ENCODE measurements around the gene VSIG10L. TPM values are rescaled to one million over a fixed set of nuclear protein-coding genes. Genes with fewer than 3 reads are reported as not detected.

VSIG10L gene
- total RNA-seq, 1 experiment from 2014 or later, result 1.2 TPM

DNA sequence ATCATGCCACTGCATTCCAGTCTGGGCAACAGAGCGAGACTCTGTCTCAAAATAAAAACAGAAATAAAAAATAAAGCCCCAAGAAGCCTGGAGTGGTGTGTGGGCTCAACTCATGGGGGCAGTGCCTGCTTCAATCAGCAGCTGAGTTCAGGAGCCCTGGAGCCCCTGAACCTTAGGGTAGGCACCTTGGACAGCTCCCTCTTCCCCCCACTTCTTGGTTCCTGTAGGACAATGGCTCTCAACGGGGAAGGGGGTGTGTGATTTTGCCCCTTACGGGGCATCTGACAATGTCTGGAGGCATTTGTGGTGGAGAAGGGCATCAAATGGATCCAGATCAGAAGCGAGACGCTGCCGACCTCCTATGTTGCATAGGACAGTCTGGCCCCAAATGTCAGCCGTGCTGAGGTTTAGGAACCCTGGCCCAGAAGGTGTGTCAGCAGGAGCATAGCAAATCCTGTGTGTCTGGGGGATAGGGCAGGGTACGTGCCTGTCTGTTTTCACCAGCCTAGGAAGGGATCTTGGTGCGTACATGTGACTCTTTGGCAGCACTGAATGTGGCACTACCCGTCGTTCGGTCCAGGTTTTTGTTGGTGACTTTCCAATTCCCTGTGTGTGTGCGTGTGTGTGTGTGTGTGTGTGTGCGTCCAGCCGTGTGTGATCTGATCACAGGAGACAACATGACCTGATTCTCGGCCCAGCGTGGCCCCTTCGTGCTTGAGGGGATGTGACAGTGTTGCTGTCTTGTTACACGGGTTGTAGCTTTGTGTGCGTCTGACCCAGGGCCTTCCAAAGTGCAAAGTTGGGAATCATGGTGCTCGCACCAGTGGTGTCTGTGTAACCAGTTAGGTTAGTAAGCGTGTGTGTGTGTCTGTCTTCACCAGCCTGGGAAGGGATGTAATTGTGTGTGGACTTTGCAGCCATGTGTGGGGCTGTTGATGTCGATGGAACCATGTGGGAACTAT lies 23.0 kb downstream of the VSIG10L start:
- DNase-seq (ENCODE audit: low read depth), result no peak

DNA sequence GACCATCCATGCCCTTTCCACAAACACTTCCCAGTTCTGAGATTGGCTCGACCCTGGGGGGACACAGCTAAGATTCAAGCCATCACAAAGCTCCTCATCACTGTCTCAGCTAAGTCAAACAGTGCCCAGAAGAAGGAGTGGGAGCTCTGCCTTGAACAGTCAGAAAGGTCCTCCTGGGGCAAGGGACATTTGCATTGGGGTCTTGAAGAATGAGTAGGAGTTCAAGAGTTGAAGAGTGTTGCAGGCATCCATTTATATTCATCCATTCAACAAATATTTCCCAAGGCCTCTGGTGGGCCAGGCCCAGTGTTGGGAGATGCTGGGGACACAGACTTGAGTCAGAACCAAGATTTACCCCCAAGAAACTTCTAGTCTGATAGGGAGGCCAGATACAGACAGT lies 24.0 kb downstream of the VSIG10L start:
- no peak for DNase-seq (ENCODE audit: low read depth)

DNA sequence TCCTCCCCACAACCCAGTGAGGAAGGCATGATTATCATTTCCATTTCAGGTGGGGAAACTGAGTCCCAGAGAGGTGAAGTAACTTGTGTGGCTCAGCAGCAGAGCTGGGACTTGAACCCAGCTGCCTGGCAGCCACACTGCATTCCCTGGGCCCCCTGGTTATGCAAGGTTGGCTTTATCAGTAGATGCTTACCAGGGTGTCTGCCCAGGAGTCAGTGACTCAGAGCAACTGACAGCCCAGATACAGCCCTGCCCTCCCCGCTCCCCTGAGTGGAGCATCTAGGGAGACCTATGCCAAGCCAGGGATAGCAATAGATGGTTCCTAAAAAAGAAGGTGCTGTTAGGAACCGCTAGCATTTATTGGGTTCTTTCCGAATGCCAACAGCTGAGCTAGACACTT lies 24.6 kb downstream of the VSIG10L start:
- DNase-seq (ENCODE audit: low read depth), result no peak

DNA sequence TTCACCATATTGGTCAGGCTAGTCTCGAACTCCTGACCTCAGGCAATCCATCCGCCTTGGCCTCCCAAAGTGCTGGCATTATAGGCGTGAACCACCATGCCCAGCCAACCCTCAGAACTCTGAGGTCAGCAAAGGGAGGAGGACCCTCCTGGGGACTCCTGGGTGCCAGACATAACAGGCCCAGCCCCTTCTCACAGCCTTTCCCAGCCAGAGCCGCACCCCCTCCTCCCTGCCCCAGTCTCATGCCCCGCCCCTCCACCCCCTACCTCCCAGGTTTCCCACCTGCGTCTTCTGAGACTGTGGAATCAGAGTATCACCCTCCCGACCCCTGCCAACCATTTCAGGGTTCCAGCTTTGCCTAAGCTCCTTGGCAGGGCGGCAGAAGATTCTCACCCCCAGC lies 25.3 kb downstream of the VSIG10L start:
- no peak for DNase-seq (ENCODE audit: low read depth)

DNA sequence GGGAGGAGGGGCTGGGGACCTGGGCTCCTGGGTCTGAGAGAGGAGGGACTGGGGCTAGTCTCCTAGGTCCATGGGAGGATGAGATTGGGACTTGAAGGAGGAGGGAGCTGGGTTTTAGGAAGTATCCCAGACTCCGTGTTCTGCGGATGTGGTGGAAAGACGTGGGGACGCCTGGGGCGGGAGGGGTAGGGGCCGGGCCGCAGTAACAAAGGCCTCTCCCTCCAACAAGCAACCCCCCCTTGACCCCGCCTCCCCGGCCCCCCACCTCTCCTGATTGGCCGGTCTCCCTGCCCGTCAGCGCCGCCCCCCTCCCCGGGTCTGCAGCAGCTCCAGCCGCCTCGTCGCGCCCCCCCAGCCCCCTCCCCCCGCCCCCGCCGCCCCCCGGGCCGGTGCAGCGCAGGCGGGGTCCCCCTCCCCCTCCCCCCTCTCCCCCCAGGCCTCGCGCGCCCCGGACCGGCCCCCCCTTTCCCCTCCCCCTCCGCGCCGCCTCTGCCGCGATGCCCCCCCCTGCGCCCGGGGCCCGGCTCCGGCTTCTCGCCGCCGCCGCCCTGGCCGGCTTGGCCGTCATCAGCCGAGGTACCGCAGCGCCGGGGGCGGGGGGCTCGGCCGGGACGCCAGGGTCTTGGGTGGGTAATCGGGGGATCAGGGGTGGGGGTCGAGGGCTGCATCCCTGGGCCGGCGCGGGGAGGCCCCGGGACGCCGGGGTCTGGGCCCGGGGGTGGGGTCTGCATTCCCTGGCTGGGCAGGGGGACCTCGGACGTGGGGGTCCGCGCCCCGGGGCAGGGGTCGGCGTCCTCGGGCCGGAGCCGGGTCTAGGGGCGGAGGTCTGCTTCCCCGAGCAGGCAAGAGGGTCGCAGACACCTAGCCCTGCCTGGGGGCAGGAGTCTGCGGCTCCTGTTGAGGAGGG lies 30.3 kb downstream of the VSIG10L start, which contains the start of gene IGLON5:
Gene IGLON5 (plus strand): TSS at position 294 of the 907 bp plus-strand sequence. CDS start 204 bp downstream, at position 498.
- no peak for DNase-seq (ENCODE audit: low read depth)

DNA sequence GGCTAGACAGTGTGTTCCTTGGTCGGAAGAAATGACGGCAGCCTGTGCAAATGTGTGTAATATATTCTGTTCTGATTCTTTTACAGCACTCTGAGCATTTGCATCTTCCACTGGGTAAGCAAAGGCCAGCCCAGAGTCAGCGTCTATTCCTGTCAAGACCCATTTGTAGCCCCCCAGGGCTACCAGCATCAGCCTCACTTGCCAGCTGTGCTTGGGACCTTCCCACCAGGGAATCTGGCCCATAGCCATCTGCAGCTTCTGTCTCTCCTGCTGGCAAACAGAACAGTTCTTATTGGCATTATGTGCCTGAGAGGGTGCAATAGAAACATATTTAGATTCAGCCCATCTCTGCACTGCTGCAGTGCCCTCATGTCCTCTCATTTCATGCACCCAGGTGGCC lies 36.5 kb downstream of the VSIG10L start:
- no peak for DNase-seq (ENCODE audit: low read depth)

DNA sequence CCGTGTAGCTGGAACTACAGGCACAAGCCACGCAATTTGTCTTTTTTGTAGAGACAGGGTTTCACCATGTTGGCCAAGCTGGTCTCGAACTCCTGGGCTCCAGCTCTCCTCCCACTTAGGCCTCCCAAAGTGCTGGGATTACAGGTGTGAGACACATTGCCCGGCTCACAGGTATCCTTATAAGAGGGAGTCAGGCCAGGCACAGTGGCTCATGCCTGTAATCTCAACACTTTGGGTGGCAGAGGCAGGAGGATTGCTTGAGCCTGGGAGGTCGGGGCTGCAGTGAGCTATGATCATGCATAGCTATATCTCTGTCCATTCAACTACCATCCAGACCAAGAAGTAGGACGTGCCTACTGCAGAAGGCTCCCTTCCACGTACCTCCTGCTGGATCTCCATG lies 40.7 kb downstream of the VSIG10L start:
- DNase-seq (ENCODE audit: low read depth), result no peak

DNA sequence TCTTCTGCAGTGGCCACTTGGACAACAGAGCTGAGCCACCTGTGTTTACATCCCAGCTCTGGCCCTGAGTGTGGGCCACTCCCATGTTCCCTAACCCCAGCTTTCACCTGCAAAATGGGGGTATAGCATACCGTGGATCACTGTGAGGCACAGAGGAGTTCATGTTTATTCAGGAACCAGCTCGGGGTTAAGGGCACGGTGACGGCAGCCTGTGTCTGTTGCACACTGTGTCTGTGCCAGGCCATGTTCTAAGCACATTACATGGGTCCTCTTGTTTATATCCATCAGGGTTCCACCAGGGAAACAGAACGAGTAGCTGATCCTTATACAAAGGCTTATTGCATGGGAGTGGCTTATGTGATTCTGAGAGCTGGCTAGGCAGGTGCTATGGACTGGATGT lies 44.5 kb downstream of the VSIG10L start:
- DNase-seq (ENCODE audit: low read depth), result no peak

DNA sequence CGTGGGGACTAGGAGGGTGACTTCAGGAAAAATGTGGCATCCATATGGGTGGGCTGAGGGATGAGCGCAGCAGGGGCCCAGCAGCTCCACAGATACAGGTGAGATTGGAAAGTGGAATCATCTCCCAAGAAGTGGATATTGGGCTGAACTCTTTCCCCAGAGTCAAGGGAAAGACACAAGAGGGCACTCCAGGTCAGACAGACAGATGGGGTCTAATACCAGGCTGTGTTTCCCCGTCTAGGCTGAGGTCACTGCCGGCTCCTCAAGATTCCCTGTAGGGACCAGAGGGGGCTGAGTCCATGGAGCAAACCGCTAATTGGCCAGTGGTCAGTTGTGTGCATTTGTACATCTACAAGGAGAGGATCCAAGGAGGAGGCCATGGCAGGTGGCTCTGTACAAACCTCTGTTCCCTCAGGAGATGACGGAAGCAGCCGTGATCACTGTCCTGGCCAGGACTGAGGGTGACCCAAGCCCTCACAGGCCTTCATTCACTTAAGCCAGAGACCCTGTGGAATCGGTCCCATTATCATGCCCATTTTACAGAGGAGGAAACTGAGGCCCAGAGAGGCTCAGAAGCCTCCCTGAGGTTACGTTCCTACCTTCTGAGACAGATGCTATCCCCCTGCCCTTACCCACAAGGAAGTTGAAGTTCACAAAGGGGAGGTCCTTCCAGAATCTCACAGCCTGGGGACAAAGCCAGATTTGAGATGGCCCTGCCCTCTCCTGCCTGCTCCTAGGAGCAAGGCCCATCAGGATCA lies 45.4 kb downstream of the VSIG10L start:
- DNase-seq (ENCODE audit: low read depth), result no peak

DNA sequence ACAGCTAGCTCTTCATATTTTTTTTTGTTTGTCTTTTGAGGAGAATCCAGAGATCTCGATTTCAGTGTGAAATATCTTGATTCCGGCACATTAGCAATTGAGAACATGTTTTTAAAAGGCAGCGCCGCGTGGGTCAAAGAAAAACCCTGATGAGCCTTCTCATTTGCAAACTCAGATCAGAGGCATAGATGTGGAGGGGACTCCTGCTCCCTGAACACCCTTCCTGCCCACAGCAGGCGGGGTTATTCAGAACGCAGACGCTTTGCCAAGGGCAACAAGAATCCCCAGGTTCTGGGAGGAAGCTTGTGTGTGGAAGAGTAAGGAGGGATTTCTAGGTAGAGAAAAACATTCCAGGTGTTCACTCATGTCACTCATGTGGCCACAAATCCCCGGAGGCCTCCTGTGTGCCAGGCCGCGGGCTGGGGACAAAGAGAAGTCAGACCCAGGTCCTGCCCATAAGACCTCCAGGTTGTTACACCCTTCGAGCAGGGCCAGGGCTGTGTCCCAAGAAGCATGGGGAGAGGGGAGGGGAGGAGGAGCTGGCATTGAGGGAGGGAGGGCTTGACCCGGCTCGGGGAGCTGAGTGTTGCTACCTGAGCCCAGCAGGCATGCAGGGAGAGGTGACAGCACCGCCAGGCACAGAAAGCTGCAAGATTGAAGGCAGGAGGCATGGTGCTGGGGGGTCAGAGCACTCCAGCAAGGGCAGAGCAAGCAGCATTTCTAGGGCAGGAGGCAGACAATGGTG lies 46.4 kb downstream of the VSIG10L start:
- DNase-seq (ENCODE audit: low read depth), result no peak

DNA sequence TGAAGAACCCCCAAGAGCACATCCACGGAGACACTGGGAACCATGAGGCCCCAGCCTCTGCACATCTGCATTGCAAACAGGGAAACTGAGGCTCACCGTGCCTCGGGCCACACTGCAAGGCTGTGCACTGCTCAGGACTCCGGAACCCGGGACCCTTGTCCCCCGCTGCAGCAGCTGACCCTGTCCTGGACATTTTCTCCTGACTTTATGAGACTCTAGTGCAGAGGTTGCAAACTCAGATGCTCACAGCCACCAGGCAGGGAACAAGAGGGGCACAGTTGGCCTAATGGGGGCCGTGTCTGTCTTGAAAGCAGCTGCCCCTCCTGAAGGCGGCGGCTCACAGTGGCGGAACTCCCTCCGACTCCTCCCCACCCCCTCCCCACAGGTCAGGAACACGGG lies 47.0 kb downstream of the VSIG10L start:
- no peak for DNase-seq (ENCODE audit: low read depth)

DNA sequence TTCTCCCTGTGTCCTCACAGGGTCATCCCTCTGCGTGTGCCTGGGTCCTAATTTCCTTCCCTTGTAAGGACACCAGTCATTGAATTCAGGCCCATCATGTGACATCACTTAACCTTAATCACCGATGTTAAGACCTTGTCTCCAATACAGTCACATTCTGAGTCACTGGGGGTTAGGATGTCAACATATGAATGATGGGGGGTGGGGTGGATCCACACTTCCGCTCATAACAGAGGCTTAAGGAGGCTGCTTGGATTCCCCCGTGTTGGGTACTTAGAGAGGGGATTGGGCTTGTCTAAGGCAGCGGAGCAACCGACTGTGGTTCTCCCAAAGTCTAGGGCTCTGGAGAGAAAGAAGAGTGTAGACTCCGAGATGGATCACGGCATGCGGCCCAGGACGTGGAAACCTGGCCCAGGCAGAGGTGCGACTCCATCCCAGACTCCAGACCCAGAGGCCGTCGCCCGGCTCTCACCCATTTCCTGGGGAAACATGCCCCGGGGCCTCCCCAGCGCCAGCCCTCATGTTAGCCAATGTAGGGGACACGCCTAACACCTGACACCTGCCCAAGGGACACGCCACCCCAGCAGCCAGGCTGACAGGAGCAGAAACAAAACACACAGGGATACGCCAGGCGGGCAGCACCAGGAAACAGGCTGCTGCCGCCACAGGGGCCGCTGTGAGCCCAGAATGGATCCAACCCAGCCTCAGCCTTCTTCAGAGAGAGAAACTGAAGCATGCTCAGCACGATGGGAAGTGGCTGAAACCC lies 47.5 kb downstream of the VSIG10L start:
- DNase-seq (ENCODE audit: low read depth), result no peak

DNA sequence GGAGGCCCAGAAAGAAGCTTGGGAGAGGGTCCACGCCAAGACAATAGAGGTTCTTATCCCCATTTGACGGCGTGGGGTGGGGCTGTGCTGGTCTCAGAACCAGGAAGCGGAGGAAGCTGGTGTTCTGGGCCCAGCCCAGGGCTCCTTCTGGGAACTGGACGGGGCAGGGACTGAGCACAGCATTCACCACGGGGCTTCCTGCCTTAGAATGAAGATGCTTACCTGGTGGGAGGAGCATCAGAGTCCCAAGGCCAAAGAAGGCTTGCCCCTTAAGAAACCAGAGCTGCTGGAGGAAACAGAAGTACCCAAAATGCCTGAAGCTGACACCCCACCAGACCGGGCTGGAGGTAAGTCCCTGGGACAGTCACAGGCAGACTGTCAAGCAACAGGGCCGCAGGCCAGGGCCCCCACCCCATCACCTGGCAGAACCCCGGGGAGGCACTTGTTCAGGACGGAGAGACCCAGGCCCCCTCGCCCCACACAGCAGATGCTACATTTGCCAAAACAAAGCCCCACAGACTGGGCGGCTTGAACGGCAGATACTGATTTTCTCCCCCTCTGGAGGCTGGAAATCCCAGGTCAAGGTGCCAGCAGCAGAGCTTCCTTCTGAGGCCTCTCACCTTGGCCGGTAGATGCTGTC lies 48.2 kb downstream of the VSIG10L start:
- DNase-seq (ENCODE audit: low read depth), result no peak

DNA sequence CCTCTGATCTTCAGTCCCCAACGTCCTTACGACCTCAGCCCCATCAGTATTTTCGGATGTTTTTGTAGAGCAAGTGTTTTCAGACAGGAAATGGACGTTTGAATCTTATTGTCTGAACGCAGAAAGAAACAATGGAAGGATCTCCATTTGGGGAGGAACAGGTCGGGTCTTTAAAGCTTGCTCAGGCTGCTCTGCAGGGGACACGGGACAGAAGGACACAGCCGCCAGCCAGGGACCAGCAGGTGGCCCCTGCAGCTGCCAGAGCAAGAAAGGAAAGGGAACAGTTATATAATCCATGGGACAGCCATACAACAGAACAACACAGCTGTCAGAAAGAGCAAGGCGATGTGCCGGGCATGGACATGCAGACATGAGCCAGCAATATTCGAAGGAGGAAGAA lies 49.0 kb downstream of the VSIG10L start:
- DNase-seq (ENCODE audit: low read depth), result no peak

DNA sequence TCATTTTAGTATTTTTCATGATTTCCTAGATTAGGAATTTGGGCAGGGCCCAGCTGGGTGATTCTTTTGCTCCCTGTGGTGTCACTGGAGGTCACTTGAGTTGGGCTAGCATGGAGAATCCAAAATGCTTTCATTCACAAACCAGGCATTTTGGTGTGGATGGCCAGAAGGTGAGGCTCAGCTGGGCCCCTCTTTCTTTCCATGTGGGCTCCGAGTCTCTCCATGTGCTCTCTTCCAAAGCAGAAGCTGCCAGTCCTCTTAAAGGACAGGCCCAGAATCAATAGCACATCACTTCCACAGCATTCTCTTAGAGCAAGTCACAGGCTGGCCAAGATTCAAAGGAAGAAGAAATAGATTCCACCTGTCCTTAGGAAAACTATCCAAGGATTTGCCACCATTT lies 52.3 kb downstream of the VSIG10L start:
- no peak for DNase-seq (ENCODE audit: low read depth)

DNA sequence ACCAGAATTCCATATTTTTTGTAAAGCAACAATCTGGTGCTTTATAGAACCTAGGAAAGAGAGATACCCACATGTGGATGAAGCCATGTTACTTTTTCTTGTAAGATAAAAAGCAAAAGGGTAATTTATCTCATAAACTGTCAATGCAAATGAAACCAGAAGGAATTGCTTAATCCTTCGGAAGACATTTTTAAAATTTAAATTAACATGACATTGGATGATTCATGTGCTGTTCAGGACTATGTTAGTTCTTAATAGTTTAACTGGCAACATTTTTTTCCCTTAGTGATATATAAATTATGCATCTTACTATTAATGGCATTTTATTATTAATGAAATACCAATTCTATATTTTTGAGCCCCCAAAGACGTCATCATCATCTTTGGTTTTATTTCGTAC lies 56.3 kb downstream of the VSIG10L start:
- no peak for DNase-seq (ENCODE audit: low read depth)

DNA sequence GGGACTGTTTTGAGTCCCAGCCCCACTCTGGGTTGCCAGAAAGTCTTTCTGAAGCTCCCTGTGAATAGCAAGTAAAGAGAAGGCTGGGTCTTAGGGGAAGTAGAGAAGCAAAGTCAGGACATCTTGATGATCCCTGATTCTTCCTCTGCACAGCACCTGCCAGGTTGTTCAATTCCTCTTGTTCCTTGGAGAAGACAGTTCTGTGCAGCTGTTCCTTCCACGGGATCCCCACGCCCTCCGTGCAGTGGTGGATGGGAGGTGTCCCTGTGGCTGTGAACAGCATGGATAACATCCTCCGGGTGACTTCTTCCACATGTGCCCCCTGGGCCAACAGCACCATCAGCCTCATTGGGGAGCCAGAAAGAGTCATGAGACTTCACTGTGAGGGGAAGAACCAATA lies 59.6 kb downstream of the VSIG10L start:
- DNase-seq (ENCODE audit: low read depth), result no peak
